HFFc6 (cell line): ENCODE measurements around the gene MAT1A. TPM values are rescaled to one million over a fixed set of nuclear protein-coding genes. Genes with fewer than 3 reads are reported as not detected.

Experiments used
- DNase-seq: peaks from one replicate; pipeline ENCODE4 v3.0.0-alpha.2; 2018
- H3K27ac Mint-ChIP-seq: 2 replicates; pipeline ENCODE4 v1.8.0; 2020; ENCODE audit warnings: mild to moderate bottlenecking, mixed read lengths
- H3K27me3 Mint-ChIP-seq: 2 replicates; pipeline ENCODE4 v1.8.0; 2021; ENCODE audit warnings: mild to moderate bottlenecking, moderate library complexity, mixed read lengths; ENCODE audit not compliant: insufficient read depth
- H3K36me3 Mint-ChIP-seq: 2 replicates; pipeline ENCODE4 v1.8.0; 2021; ENCODE audit warnings: low read depth, mixed read lengths
- H3K4me1 Mint-ChIP-seq: 2 replicates; pipeline ENCODE4 v1.8.0; 2020; ENCODE audit warnings: low read depth, mixed read lengths
- H3K4me3 Mint-ChIP-seq: 2 replicates; pipeline ENCODE4 v1.8.0; 2020; ENCODE audit warnings: mild to moderate bottlenecking, moderate library complexity, mixed read lengths
- H3K9me3 Mint-ChIP-seq: 2 replicates; pipeline ENCODE4 v1.8.0; 2020; ENCODE audit warnings: mild to moderate bottlenecking, mixed read lengths
- total RNA-seq, 6 experiments: library from RNA; stranded (reverse); fragmentation: NEBNext Ultra II Directional; extraction: Animal tissue kit (Norgen Biotek cat#: 25700); gene quantifications; 2 replicates in 1 of 6; 3 replicates in 5 of 6; pipeline ENCODE4 v1.2.3, GENCODE V29; 2021
- TF ChIP-seq, protein P1 (sequence below): fragments of 200-600 bp; sonication (generic); IDR thresholded peaks from 2 replicates; pipeline ENCODE4 v1.5.0; 2021; ENCODE audit warnings: antibody characterized with exemption, mild to moderate bottlenecking

The MAT1A gene
- total RNA-seq, 6 experiments from 2014 or later, result not detected

DNA sequence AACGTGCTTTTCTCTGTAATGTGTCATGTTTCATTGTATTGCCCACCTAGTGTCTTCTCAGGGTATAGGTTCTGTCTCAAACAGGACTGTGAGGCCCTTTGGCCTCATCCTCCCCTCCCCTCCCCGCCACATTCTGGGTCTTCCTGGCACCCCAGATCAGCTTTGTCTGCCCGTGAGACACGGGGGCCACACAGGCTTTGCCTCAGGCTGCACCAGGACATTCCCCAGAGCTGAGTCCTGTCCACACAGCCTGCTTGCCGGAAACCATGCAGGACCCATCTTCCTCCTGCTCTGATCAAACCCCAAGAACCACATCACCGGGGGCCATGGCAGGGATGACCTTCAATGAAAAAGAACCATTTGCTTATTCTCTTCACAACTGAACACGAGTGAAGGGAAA, 18.6 kb downstream of the MAT1A start:
- Mint-ChIP-seq H3K4me3 (no peak overlapping the region), H3K4me1 (peaks cover 23% of the 10 kb centered on the region), H3K27ac (no peak overlapping the region), H3K36me3 (no peaks in the 10 kb centered on the region), H3K9me3 (no peaks in the 10 kb centered on the region), H3K27me3 (peaks cover 7% of the 10 kb centered on the region)
- TF ChIP-seq, protein P1, sequence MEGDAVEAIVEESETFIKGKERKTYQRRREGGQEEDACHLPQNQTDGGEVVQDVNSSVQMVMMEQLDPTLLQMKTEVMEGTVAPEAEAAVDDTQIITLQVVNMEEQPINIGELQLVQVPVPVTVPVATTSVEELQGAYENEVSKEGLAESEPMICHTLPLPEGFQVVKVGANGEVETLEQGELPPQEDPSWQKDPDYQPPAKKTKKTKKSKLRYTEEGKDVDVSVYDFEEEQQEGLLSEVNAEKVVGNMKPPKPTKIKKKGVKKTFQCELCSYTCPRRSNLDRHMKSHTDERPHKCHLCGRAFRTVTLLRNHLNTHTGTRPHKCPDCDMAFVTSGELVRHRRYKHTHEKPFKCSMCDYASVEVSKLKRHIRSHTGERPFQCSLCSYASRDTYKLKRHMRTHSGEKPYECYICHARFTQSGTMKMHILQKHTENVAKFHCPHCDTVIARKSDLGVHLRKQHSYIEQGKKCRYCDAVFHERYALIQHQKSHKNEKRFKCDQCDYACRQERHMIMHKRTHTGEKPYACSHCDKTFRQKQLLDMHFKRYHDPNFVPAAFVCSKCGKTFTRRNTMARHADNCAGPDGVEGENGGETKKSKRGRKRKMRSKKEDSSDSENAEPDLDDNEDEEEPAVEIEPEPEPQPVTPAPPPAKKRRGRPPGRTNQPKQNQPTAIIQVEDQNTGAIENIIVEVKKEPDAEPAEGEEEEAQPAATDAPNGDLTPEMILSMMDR, result no peak
- DNase-seq, result no peak

DNA sequence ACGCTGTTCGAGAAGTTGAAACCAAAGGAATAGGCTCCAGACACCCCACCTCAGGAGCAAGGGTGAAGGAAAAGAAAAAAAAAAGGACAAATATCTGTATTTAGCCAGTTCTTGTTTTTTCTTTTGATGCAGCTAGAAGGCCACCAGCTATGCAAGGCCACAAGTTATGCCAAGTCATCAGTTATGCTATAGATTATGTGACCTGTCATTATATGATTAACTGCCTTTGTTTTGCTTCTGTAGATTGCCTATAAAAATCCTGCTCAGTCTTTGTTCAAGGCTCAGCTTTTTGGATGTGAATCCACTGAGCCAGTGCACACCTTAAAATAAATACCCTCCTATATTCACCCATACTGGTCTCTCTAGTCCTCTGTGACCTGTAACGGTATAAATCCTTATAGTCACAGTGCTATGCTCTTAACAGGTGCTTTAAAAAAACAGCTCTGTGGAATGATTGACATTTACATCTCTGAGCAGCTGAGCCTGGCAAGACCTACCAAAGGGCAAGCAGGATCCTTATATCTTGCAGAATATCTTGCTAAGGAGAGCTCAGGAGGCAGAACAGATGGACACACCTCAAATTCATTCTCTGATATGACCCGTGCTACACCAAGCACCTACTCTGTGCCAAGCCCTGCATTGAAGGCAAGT, 20.4 kb downstream of the MAT1A start:
- H3K4me1 Mint-ChIP-seq, result peaks cover 23% of the 10 kb centered on the region
- no peaks in the 10 kb centered on the region for H3K9me3 Mint-ChIP-seq
- H3K36me3 Mint-ChIP-seq, result no peaks in the 10 kb centered on the region
- H3K27ac Mint-ChIP-seq, result no peak overlapping the region
- no peak for DNase-seq
- no peak overlapping the region for H3K4me3 Mint-ChIP-seq
- TF ChIP-seq, protein P1, result no peak
- peaks cover 7% of the 10 kb centered on the region for H3K27me3 Mint-ChIP-seq

DNA sequence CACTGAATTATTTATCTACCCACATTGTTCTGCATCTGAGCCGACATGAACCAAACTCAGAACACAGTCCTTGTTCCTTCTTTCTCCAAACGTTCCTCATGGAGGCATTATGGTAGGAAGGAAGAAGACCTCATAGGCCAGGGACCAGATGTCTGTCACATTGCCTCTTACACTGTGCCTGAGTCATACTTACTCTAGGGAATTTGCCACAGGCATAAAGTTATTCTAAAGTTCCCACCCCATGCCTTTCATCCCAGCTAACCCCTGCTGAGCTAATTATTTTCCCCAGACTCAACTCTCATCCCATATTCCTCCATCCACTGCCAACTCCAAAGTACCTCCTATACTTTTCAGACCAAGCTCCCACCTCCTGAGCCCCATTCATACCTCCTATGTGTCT, 21.2 kb downstream of the MAT1A start:
- Mint-ChIP-seq H3K27ac (no peak overlapping the region), H3K4me3 (no peak overlapping the region), H3K36me3 (no peaks in the 10 kb centered on the region; the same call in 1 of the 2 replicates), H3K27me3 (peaks cover 11% of the 10 kb centered on the region), H3K4me1 (peaks cover 23% of the 10 kb centered on the region), H3K9me3 (peaks cover 1% of the 10 kb centered on the region; the same call in 1 of the 2 replicates)
- DNase-seq, result peak; percentile 20
- TF ChIP-seq, protein P1, result no peak

DNA sequence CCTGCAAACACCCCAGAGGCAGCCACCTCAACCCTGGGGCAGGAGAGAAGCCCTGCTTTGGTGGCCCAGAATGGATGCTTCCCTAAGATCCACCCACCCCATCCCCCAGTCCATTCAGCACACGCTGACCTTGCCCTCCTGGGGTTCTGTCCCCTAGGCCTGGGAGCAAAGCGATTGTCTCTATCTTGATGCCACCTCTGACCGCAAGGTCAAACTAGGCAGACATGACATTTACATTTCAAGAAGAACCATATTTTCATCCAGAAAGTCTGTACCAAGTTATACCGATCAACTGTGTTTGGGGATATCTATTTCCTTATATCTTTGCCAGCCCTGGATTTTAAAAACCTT, 23.0 kb downstream of the MAT1A start:
- Mint-ChIP-seq H3K36me3 (no peaks in the 10 kb centered on the region; the same call in 1 of the 2 replicates), H3K4me3 (no peak overlapping the region), H3K27ac (no peak overlapping the region), H3K9me3 (peaks cover 10% of the 10 kb centered on the region), H3K27me3 (peaks cover 16% of the 10 kb centered on the region), H3K4me1 (peaks cover 18% of the 10 kb centered on the region)
- no peak for DNase-seq
- TF ChIP-seq, protein P1, result no peak

DNA sequence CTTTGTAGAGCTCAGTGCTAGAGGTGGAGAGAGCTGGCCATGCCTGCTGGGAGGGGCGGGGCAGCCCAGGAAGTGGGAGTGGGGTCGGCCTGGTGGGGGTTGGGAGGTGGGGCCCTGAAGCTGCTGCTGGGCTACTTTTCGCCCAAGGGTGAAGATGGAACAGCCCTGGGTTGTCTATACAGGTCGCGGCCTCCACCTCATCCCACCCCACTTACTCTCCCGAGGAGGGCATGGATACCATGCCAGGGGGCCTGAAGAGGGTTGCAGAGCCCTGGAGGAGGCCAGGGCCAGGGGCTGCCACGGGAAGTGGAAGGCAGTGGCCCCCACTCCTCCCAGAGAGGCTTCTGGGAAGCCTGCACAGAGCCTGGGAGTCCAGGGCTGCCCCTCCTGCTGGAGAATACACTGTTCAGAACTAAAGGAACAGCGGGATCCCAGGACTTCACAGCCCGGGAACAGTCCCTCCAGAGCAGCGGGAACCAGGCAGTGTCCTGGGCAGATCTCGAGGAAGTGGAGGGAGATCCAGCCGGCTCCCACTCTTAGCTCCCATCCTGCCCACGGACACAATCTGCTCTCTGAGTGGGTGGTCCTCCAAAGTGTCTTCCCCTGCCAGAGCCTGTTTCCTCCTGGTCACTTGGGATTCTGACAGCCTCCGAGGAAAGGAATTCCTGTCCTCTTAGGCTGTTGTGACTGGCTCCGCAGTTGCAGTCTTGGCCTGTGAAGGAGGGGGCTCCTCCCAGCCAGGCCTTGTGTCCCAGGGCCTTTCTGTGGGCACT, 23.5 kb downstream of the MAT1A start:
- Mint-ChIP-seq H3K4me1 (peaks cover 13% of the 10 kb centered on the region), H3K4me3 (no peak overlapping the region), H3K27ac (no peak overlapping the region), H3K36me3 (no peaks in the 10 kb centered on the region; the same call in 1 of the 2 replicates), H3K9me3 (peaks cover 10% of the 10 kb centered on the region), H3K27me3 (peaks cover 17% of the 10 kb centered on the region)
- DNase-seq, result no peak
- TF ChIP-seq, protein P1, result no peak
